ENCODE data around the gene BSCL2. TPM values are rescaled to one million over a fixed set of nuclear protein-coding genes. Genes with fewer than 3 reads are reported as not detected.
A peak's percentile ranks its signal among the peaks of the same experiment; 100 is the strongest.

The BSCL2 gene
- total and polyA plus RNA-seq, 2 of the 13 experiments (the other 11 are each of a cell fraction or from before 2014, with no cell fraction given), result 19.5 to 21.1 TPM

DNA sequence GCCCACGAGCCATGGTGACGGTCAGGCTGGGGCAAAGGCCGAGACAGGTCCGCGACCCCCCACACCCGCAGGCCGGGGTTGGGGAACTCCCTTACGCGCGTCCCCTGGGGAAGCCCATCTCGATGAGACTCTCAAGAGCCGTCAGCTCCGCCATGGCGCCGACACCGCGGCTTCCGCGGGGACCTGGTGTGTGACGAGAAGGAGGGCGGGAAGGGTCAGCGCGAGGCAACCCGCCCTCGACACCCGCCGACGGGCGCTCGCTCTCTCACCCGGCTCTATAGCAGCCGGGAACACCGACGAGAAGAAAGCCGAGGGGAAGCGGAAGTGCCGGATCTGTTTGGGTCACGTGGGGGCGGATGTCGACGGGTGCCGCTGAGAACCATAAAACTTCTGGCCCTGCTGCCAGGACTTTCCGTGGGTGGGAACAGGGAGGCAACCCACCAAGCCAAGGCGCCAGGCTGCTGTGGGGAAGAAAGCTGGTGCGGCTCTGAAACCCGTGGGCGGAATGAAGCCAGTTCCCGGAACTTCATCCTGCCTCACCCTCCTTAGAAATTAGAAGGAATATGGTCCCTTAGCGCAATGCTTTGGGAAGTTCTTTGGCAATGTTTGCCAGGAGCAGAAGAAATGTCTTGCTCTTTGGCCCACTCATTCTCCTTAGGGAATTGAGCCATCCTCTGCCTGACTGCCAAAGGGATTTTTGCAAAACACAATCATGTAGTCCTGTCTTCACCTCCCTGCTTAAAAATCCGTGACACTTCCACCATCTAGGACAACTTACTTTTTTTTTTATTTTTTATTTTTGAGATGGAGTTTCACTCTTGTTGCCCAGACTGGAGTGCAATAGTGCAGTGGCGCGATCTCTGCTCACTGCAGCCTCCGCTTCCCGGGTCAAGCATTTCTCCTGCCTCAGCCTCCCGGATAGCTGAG, 28.2 kb downstream of the BSCL2 start, which contains the start of gene UBXN1 (continued):
- TF ChIP-seq KDM4B (CRISPR knock-in tag; IDR thresholded peaks at IDR 0.05) (no peak), ZKSCAN1 (IDR thresholded peaks at IDR 0.05; ENCODE audit: low read length) (no peak), ZFP36 (IDR thresholded peaks at IDR 0.05; ENCODE audit: borderline replicate concordance, low read depth, low read length, partially characterized antibody) (no peak), TCF12 (IDR thresholded peaks at IDR 0.05) (no peak), TCF12 (CRISPR knock-in tag; IDR thresholded peaks at IDR 0.05) (0 out of 2 replicates have a peak, but pooled peaks have one; percentile 7), CENPX (CRISPR knock-in tag; IDR thresholded peaks at IDR 0.05) (no peak), U2AF2 (IDR thresholded peaks at IDR 0.05; ENCODE audit: low read depth, low read length) (no peak), POLR2A (IDR thresholded peaks at IDR 0.05; ENCODE audit: insufficient read depth in 1 of 2, low read depth in 2 of 2, low read length in 2 of 2) (peak; percentile 72 to 79), CSRNP1 (CRISPR knock-in tag; IDR thresholded peaks at IDR 0.05) (peak; percentile 40; the same call in 1 of the 2 replicates), CHD4 (IDR thresholded peaks at IDR 0.05; ENCODE audit: borderline replicate concordance, low read length) (no peak), ZNF615 (CRISPR knock-in tag; IDR thresholded peaks at IDR 0.05; ENCODE audit: borderline replicate concordance) (no peak), YY1 (IDR thresholded peaks at IDR 0.05; ENCODE audit: insufficient read depth, insufficient replicate concordance, low read depth, low read length) (peak; percentile 70), ZFP82 (CRISPR knock-in tag; IDR thresholded peaks at IDR 0.05; ENCODE audit: borderline replicate concordance) (no peak), ZNF883 (CRISPR knock-in tag; IDR thresholded peaks at IDR 0.05; ENCODE audit: not compliant biosample characterization) (peak; percentile 17), TBL1XR1 (IDR thresholded peaks at IDR 0.05; ENCODE audit: borderline replicate concordance, low read length, partially characterized antibody) (no peak)
- TF ChIP-seq, protein P1, sequence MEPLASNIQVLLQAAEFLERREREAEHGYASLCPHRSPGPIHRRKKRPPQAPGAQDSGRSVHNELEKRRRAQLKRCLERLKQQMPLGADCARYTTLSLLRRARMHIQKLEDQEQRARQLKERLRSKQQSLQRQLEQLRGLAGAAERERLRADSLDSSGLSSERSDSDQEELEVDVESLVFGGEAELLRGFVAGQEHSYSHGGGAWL (CRISPR knock-in tag; IDR thresholded peaks at IDR 0.05), result peak; percentile 77; the same call in 1 of the 2 replicates
- TF ChIP-seq, protein P2, sequence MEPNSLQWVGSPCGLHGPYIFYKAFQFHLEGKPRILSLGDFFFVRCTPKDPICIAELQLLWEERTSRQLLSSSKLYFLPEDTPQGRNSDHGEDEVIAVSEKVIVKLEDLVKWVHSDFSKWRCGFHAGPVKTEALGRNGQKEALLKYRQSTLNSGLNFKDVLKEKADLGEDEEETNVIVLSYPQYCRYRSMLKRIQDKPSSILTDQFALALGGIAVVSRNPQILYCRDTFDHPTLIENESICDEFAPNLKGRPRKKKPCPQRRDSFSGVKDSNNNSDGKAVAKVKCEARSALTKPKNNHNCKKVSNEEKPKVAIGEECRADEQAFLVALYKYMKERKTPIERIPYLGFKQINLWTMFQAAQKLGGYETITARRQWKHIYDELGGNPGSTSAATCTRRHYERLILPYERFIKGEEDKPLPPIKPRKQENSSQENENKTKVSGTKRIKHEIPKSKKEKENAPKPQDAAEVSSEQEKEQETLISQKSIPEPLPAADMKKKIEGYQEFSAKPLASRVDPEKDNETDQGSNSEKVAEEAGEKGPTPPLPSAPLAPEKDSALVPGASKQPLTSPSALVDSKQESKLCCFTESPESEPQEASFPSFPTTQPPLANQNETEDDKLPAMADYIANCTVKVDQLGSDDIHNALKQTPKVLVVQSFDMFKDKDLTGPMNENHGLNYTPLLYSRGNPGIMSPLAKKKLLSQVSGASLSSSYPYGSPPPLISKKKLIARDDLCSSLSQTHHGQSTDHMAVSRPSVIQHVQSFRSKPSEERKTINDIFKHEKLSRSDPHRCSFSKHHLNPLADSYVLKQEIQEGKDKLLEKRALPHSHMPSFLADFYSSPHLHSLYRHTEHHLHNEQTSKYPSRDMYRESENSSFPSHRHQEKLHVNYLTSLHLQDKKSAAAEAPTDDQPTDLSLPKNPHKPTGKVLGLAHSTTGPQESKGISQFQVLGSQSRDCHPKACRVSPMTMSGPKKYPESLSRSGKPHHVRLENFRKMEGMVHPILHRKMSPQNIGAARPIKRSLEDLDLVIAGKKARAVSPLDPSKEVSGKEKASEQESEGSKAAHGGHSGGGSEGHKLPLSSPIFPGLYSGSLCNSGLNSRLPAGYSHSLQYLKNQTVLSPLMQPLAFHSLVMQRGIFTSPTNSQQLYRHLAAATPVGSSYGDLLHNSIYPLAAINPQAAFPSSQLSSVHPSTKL (CRISPR knock-in tag; IDR thresholded peaks at IDR 0.05), result peak; percentile 70; the same call in 1 of the 2 replicates
- TF ChIP-seq, protein P3, sequence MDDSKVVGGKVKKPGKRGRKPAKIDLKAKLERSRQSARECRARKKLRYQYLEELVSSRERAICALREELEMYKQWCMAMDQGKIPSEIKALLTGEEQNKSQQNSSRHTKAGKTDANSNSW (CRISPR knock-in tag; IDR thresholded peaks at IDR 0.05; ENCODE audit: borderline replicate concordance), result 0 out of 2 replicates have a peak, but pooled peaks have one; percentile 33

Measured in HepG2 (cell line).